ENCODE results near the gene SGPP2. TPM values are rescaled to one million over a fixed set of nuclear protein-coding genes. Genes with fewer than 3 reads are reported as not detected.

SGPP2 gene
- total RNA-seq, 1 experiment from 2014 or later: not detected

GRCh38 chr2:222595581-222595980 is 171.2 kb downstream of the SGPP2 start:
- Histone ChIP-seq H2BK20ac (ENCODE audit: low read depth, low read length, poor library complexity, severe bottlenecking) (no peak overlapping the region), H3K56ac (ENCODE audit: insufficient read length, low read depth, low read length) (no peak overlapping the region), H3K4ac (ENCODE audit: low read depth, low read length) (no peak overlapping the region), H3K79me1 (ENCODE audit: insufficient read depth, low read depth, low read length, poor library complexity, severe bottlenecking) (no peaks in the 10 kb centered on the region), H3T11ph (ENCODE audit: low read length) (no peak overlapping the region), H4K91ac (ENCODE audit: insufficient read length, low read depth, low read length) (no peak overlapping the region), H3K9me3 (ENCODE audit: control insufficient read depth, low read depth, low read length) (no peaks in the 10 kb centered on the region), H3K9ac (ENCODE audit: extremely low read depth, insufficient read length, low read length) (no peak overlapping the region), H3K23me2 (ENCODE audit: insufficient read length, low read depth, low read length, poor library complexity, severe bottlenecking) (no peaks in the 10 kb centered on the region), H3K14ac (ENCODE audit: insufficient read depth, low read length) (no peak overlapping the region), H2AFZ (ENCODE audit: low read length) (no peak overlapping the region), H3K27ac (ENCODE audit: insufficient read length, low read depth, low read length) (no peak overlapping the region), H2AK5ac (ENCODE audit: insufficient read length, low read length) (no peak overlapping the region), H3K27me3 (ENCODE audit: insufficient read depth, low read length) (no peaks in the 10 kb centered on the region), H4K8ac (replicated peaks; ENCODE audit: insufficient read length, low read depth, low read length) (no peak overlapping the region), H2BK5ac (ENCODE audit: insufficient read length, low read length) (no peak overlapping the region), H2BK12ac (ENCODE audit: insufficient read length, low read depth, low read length) (no peak overlapping the region), H2BK120ac (ENCODE audit: low read depth, low read length, poor library complexity, severe bottlenecking) (no peak overlapping the region), H3K18ac (ENCODE audit: insufficient read length, low read depth, low read length) (no peak overlapping the region), H3K79me2 (ENCODE audit: insufficient read depth, low read length) (no peaks in the 10 kb centered on the region; the same call in 1 of the 2 replicates), H2BK15ac (ENCODE audit: low read depth, low read length) (no peak overlapping the region), H3K23ac (ENCODE audit: insufficient read length, low read depth, low read length) (no peak overlapping the region), H3K4me2 (ENCODE audit: insufficient read depth, insufficient read length, low read length) (no peak overlapping the region), H4K20me1 (ENCODE audit: control insufficient read depth, insufficient read depth, insufficient read length) (no peaks in the 10 kb centered on the region), H3K4me1 (ENCODE audit: insufficient read depth, low read length) (no peaks in the 10 kb centered on the region), H4K5ac (ENCODE audit: insufficient read length, low read depth, low read length) (no peak overlapping the region)
- TF ChIP-seq CTCF (conservative IDR thresholded peaks at IDR 0.05): no peak
- H3K9me3 Mint-ChIP-seq: peaks cover 0 to under 1% of the 10 kb centered on the region in 2 experiments; a peak in 1 of 5 replicates
- no peaks in the 10 kb centered on the region for H3K27me3 Mint-ChIP-seq (ENCODE audit: low read depth)
- H3K36me3 Mint-ChIP-seq (ENCODE audit: insufficient read depth in 1 of 3, low read depth in 3 of 3): peaks cover 16 to 42% (median 36%) of the 10 kb centered on the region in 3 experiments
- 0 out of 4 replicates have a peak, but pooled peaks cover 0 to 4% of the 10 kb centered on the region in 2 experiments for H3K4me1 Mint-ChIP-seq
- no peak for DNase-seq
- no peak overlapping the region for H3K4me3 Mint-ChIP-seq
- H3K27ac Mint-ChIP-seq: no peak overlapping the region
- no CpG with 5 or more reads among the region's 2 CpGs for WGBS (ENCODE audit: extremely low coverage, insufficient read length, low lambda C conversion rate)

Measured in H9 (cell line).